Esophagus squamous epithelium (tissue), 5 donors: ENCODE measurements around the gene MVB12B. TPM values are rescaled to one million over a fixed set of nuclear protein-coding genes. Genes with fewer than 3 reads are reported as not detected.
A peak's percentile ranks its signal among the peaks of the same experiment; 100 is the strongest.

Experiments used
- DNase-seq: peaks from one replicate; lab custom pipeline; 2025; lab: John Stamatoyannopoulos, UW
- H3K27ac ChIP-seq, 4 donors: fragments of 200-600 bp; sonication (generic); one replicate each; pipeline ENCODE4 v1.5.1; 2016 to 2019; ENCODE audit warnings: mild to moderate bottlenecking in 1 of 4
- H3K27me3 ChIP-seq, 4 donors: fragments of 200-600 bp; sonication (generic); 1 replicate in 3 of 4; 2 replicates in 1 of 4; pipeline versions ENCODE4 v1.5.1 to v1.6.0; 2017 to 2021; ENCODE audit warnings: antibody characterized with exemption in 1 of 4
- H3K36me3 ChIP-seq, 3 donors: fragments of 200-600 bp; sonication (generic); one replicate each; pipeline ENCODE4 v1.5.1; 2016 to 2019
- H3K4me1 ChIP-seq, 3 donors: fragments of 200-600 bp; sonication (generic); one replicate each; pipeline ENCODE4 v1.5.1; 2017 to 2019
- H3K4me3 ChIP-seq, 4 donors: fragments of 200-600 bp; sonication (generic); 1 replicate in 3 of 4; 2 replicates in 1 of 4; pipeline ENCODE4 v1.5.1; 2016 to 2019; ENCODE audit warnings: mild to moderate bottlenecking in 2 of 4, moderate library complexity in 1 of 4
- H3K9me3 ChIP-seq, 3 donors: fragments of 200-600 bp; sonication (generic); one replicate each; pipeline ENCODE4 v1.5.1; 2016 to 2019
- POLR2A ChIP-seq, 4 donors: fragments of 450-650 bp; IDR thresholded peaks; one replicate each; pipeline ENCODE4 v1.6.1; 2017; ENCODE audit warnings: antibody characterized with exemption in 4 of 4, mild to moderate bottlenecking in 4 of 4, moderate library complexity in 3 of 4
- WGBS, 2 donors: methylation state at CpG; one replicate each; pipeline ENCODE4 v1.1.5; 2018; 5-methylcytosine and 5-hydroxymethylcytosine counted together
- intact Hi-C: fragments of 100-400 bp; cut with DNase I; formaldehyde crosslinking; loops from one replicate; pipeline ENCODE4 v1.15.0; 2022
- total RNA-seq, 4 donors: library from RNA; depleted of rRNA; stranded (reverse); fragments of >200 nt; gene quantifications; one replicate each; pipeline ENCODE4 v1.1.0, GENCODE V29; 2016
- TF ChIP-seq, protein P1 (sequence below), 6 experiments: fragments of 450-650 bp in 4 of 6; fragments of 200-600 bp in 2 of 6; sonication (generic) in 2 of 6; IDR thresholded peaks; one replicate each; pipeline ENCODE4 v1.5.1; 2016 to 2019; ENCODE audit warnings: antibody characterized with exemption in 6 of 6, mild to moderate bottlenecking in 4 of 6, moderate library complexity in 4 of 6
- donor health status: DM: yes; HTN: yes; CAD: no.

MVB12B gene
- total RNA-seq, 4 donors from 2014 or later = 3.2 to 13.2 (median 5.3) TPM

DNA sequence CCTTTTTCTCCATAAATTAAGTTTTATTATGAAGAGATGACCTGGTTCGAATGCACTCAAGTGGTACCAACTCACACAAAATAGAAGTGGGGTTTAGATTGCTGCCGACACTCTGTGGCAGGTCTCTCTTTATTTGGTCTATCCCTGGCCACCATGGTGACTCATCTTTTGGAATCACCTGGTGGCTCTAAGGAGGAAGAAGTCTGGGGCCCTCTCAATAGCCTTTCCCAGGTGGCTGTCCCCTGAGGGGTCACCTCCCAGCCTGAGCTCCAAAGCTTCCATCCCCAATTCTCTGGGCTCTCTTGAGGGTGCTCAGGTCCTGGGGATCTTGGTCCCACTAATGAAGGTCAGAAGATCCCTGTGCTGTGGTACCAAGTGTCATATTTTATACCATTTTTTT, 136.8 kb downstream of the MVB12B start:
- Histone ChIP-seq H3K27ac (no peak overlapping the region), H3K9me3 (no peaks in the 10 kb centered on the region), H3K4me3 (no peak overlapping the region), H3K27me3 (no peaks in the 10 kb centered on the region), H3K36me3 (peaks cover 0 to 18% (median 0%) of the 10 kb centered on the region in 3 donors), H3K4me1 (no peaks in the 10 kb centered on the region)
- intact Hi-C loops = no loop called here
- no peak for TF ChIP-seq POLR2A (IDR thresholded peaks at IDR 0.05)
- TF ChIP-seq, protein P1, sequence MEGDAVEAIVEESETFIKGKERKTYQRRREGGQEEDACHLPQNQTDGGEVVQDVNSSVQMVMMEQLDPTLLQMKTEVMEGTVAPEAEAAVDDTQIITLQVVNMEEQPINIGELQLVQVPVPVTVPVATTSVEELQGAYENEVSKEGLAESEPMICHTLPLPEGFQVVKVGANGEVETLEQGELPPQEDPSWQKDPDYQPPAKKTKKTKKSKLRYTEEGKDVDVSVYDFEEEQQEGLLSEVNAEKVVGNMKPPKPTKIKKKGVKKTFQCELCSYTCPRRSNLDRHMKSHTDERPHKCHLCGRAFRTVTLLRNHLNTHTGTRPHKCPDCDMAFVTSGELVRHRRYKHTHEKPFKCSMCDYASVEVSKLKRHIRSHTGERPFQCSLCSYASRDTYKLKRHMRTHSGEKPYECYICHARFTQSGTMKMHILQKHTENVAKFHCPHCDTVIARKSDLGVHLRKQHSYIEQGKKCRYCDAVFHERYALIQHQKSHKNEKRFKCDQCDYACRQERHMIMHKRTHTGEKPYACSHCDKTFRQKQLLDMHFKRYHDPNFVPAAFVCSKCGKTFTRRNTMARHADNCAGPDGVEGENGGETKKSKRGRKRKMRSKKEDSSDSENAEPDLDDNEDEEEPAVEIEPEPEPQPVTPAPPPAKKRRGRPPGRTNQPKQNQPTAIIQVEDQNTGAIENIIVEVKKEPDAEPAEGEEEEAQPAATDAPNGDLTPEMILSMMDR (IDR thresholded peaks at IDR 0.05) = no peak
- WGBS, 2 donors = 82 to 100% methylated on average over 2 of the region's 2 CpGs
- DNase-seq = no peak

DNA sequence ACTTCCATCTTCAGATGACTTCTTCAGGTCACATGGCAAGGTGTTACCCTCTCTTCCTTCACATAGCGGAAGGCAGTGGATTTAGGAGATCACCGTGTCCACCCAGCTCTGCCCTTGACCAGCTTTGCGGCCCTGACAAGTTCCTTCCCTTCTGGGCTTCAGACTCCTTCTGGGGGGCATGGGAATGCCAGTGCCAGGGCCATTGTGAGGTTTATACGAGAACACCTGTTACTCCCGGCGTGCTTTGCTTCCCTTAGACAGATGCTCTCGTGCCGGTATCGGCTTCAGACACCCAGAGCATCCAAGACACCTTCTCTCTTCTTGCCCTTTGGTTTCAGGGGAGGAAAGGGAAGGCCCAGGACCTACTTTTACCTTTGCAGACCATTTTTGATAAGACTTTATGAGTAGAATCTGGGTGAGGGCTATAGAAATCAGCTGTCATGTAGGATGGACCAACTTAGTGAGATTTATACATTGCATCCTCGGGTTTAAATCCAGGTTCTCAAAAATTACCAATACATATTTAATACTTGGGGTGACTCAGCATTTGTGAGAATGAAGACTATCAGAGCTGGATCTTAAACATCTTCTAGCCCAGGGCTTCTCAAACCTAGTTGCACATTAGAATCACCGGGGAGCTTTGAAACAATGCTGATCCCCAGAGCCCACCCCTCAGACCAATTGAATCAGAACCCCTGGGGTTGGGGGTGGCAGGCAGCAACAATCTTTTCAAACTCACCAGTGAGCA, 138.2 kb downstream of the MVB12B start:
- no peak for TF ChIP-seq POLR2A (IDR thresholded peaks at IDR 0.05)
- TF ChIP-seq, protein P1 (IDR thresholded peaks at IDR 0.05) = no peak
- DNase-seq = no peak
- intact Hi-C loops = no loop called here
- WGBS, 2 donors = 87 to 90% methylated on average over 10 to 11 of the region's 11 CpGs
- Histone ChIP-seq H3K36me3 (peaks cover 0 to 23% (median 0%) of the 10 kb centered on the region in 3 donors), H3K27me3 (no peaks in the 10 kb centered on the region), H3K27ac (no peak overlapping the region), H3K4me3 (no peak overlapping the region), H3K9me3 (no peaks in the 10 kb centered on the region), H3K4me1 (peaks cover 0 to 4% (median 1%) of the 10 kb centered on the region in 3 donors)

DNA sequence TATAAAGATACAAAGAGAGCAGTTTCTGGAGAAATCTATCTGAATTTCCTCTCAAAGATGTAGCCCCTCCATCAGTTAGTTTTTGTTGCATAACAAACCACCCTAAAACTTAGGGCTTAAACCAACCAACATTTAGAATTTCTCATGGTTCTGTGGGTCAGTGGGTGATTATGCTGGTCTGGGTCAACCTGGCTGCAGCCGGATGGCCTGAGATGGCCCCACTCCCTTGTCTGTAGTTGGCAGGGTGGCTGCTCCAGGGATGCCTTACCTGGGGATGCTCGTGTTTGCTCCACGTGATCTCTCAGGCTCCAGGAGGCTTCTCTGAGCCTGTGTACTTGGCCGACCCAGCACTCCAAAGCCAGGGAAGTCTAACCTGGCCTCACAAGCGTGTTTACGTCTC, 139.3 kb downstream of the MVB12B start:
- H3K9me3 ChIP-seq = no peaks in the 10 kb centered on the region
- DNase-seq = no peak
- peaks cover 0 to 13% (median 6%) of the 10 kb centered on the region in 3 donors for H3K4me1 ChIP-seq
- intact Hi-C loops = no loop called here
- H3K4me3 ChIP-seq = no peak overlapping the region
- H3K27me3 ChIP-seq = no peaks in the 10 kb centered on the region
- H3K36me3 ChIP-seq = peaks cover 0 to 14% (median 0%) of the 10 kb centered on the region in 3 donors
- H3K27ac ChIP-seq = no peak overlapping the region
- WGBS, 2 donors = 92 to 100% methylated on average over 2 of the region's 6 CpGs
- TF ChIP-seq, protein P1 (IDR thresholded peaks at IDR 0.05) = no peak
- TF ChIP-seq POLR2A (IDR thresholded peaks at IDR 0.05) = no peak

DNA sequence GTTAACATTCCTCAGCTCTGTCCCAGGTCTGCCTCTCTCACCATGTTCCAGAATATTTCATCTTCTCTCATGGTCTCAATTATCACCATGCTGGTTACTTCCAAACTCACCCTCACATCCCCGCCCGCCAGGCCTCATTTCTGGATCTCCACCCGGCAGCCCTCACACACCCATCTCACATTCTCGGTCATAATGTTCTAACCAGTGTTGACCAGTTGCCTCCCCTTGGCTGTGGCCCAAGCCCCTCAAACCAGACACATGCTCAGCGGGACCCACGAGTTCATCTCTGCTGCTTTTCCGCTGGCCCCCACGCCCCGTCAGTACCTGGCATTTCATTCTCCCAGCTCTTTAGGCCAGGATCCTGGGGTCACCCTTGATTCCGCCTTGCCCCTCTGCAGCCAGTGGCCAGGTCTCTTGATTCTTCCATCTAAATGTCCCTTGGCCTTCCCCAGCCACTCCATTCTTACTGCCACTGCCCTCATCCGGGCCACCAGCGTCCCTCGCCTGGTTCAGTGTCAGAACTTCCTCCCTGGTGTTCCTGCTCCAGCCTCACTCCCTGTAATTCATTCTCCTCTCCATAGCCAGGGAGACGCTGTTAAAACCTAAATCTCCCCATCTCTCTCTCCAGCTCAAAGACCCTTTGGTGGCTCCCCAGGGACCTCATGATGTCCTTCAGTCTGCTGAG, 141.7 kb downstream of the MVB12B start:
- intact Hi-C loops = no loop called here
- TF ChIP-seq, protein P1 (IDR thresholded peaks at IDR 0.05) = no peak
- no peak for TF ChIP-seq POLR2A (IDR thresholded peaks at IDR 0.05)
- peaks cover 0 to 9% (median 0%) of the 10 kb centered on the region in 3 donors for H3K36me3 ChIP-seq
- peak overlapping the region in 1 of 4 donors; percentile 60 for H3K27ac ChIP-seq
- no peaks in the 10 kb centered on the region for H3K9me3 ChIP-seq
- peaks cover 0 to 17% (median 6%) of the 10 kb centered on the region in 3 donors for H3K4me1 ChIP-seq
- no peaks in the 10 kb centered on the region for H3K27me3 ChIP-seq
- H3K4me3 ChIP-seq = no peak overlapping the region
- DNase-seq = no peak
- 93 to 94% methylated on average over 14 of the region's 14 CpGs for WGBS, 2 donors
